HEK293T (cell line): ENCODE data around the gene IFT80.

Source experiments
- BHLHE40 ChIP-seq: fragments of 450-650 bp; IDR thresholded peaks from 2 replicates; pipeline ENCODE4 v1.6.1; 2016; ENCODE audit warnings: mild to moderate bottlenecking, moderate library complexity, borderline replicate concordance
- FOXA1 ChIP-seq: fragments of 450-650 bp; IDR thresholded peaks from 2 replicates; pipeline ENCODE4 v1.6.1; 2016; ENCODE audit warnings: mild to moderate bottlenecking
- NFRKB ChIP-seq: fragments of 450-650 bp; IDR thresholded peaks from 2 replicates; pipeline ENCODE4 v1.6.1; 2016; ENCODE audit warnings: mild to moderate bottlenecking, moderate library complexity
- SP1 ChIP-seq: fragments of 450-650 bp; IDR thresholded peaks from 2 replicates; pipeline ENCODE4 v1.6.1; 2017
- SUZ12 ChIP-seq: fragments of 450-650 bp; IDR thresholded peaks from 2 replicates; pipeline ENCODE4 v1.6.1; 2016; ENCODE audit warnings: mild to moderate bottlenecking

DNA sequence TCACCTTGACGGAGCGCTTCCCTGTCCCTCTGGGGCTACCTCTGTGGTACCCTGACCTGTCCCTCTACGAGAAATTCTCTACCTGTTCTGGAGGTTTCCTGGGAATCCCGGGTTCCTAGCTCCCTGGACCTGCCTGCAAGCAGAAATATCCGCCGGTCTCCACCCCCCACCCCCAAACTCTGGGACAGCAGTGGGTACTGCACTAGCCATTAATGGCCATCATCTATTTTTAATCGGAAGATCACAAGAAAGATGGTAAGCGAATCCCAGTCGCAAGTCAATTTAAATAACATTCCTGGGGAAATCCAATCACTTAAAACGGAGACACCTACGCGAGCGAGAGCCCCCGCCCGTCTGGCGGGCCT lies 174.2 kb downstream of the IFT80 start:
- TF ChIP-seq BHLHE40 (no peak), FOXA1 (no peak), SP1 (no peak), NFRKB (no peak), SUZ12 (no peak)
